Neural cell (in vitro differentiated cells): ENCODE data around the gene GRB2. TPM values are rescaled to one million over a fixed set of nuclear protein-coding genes. Genes with fewer than 3 reads are reported as not detected.
"Not testable (repeated sequence)": the region's sequence is repeated elsewhere in the genome, so short reads cannot be mapped to it uniquely, and the experiment has no call there.

ENCODE experiments used
- H2AFZ ChIP-seq: fragments of 200-600, 300-800 bp; sonication (generic), shearing (Covaris generic); 2 replicates; pipeline ENCODE4 v1.6.0; 2014; ENCODE audit warnings: low read depth, mild to moderate bottlenecking, antibody characterized with exemption, low read length, moderate library complexity
- H3F3A ChIP-seq: fragments of 200-600 bp; shearing (Covaris generic); 2 replicates; pipeline ENCODE4 v1.6.1; 2016; ENCODE audit warnings: mild to moderate bottlenecking, moderate library complexity, mixed read lengths, antibody characterized with exemption, low read length; ENCODE audit not compliant: insufficient read depth, poor library complexity, severe bottlenecking
- H3K27ac ChIP-seq: fragments of 200-600, 300-800 bp; sonication (generic), shearing (Covaris generic); 2 replicates; pipeline ENCODE4 v1.5.1; 2014; ENCODE audit warnings: mild to moderate bottlenecking, low read length, moderate library complexity
- H3K27me3 ChIP-seq: fragments of 300-800, 200-600 bp; sonication (generic), shearing (Covaris generic); 2 replicates; pipeline ENCODE4 v1.6.0; 2014; ENCODE audit warnings: mild to moderate bottlenecking, low read depth, low read length, moderate library complexity; ENCODE audit not compliant: insufficient read depth
- H3K36me3 ChIP-seq: fragments of 300-800, 200-600 bp; sonication (generic), shearing (Covaris generic); 2 replicates; pipeline ENCODE4 v1.5.1; 2014; ENCODE audit warnings: mild to moderate bottlenecking, antibody characterized with exemption, low read length, moderate library complexity; ENCODE audit not compliant: insufficient read depth
- H3K4me2 ChIP-seq: fragments of 300-800, 200-600 bp; sonication (generic), shearing (Covaris generic); 2 replicates; pipeline ENCODE4 v1.6.0; 2014; ENCODE audit warnings: mild to moderate bottlenecking, low read length
- H3K4me3 ChIP-seq: fragments of 300-800, 200-600 bp; sonication (generic), shearing (Covaris generic); 2 replicates; pipeline ENCODE4 v1.5.1; 2014; ENCODE audit warnings: mild to moderate bottlenecking, low read length, moderate library complexity
- H3K79me2 ChIP-seq: fragments of 200-600 bp; shearing (Covaris generic); replicated peaks from 2 replicates; pipeline ENCODE4 v1.6.0; 2014; ENCODE audit warnings: mild to moderate bottlenecking, low read length, moderate library complexity; ENCODE audit not compliant: insufficient read depth
- H3K9ac ChIP-seq: fragments of 300-800, 200-600 bp; sonication (generic), shearing (Covaris generic); 2 replicates; pipeline ENCODE4 v1.6.1; 2016; ENCODE audit warnings: mild to moderate bottlenecking, low read length, mixed read lengths
- H3K9me2 ChIP-seq: fragments of 200-600 bp; shearing (Covaris generic); 2 replicates; pipeline ENCODE4 v1.6.1; 2016; ENCODE audit warnings: mild to moderate bottlenecking, low read length, mixed read lengths; ENCODE audit not compliant: insufficient read depth
- H3K9me3 ChIP-seq: fragments of 200-600, 300-800 bp; sonication (generic), shearing (Covaris generic); 2 replicates; pipeline ENCODE4 v1.6.1; 2016; ENCODE audit warnings: mild to moderate bottlenecking, mixed run types, low read length, moderate library complexity, mixed read lengths
- H4K20me1 ChIP-seq: fragments of 200-600 bp; shearing (Covaris generic); 2 replicates; pipeline ENCODE4 v1.6.1; 2016; ENCODE audit warnings: mild to moderate bottlenecking, mixed run types; ENCODE audit not compliant: insufficient read depth
- CTCF ChIP-seq: fragments of 450-650 bp; IDR thresholded peaks from 2 replicates; pipeline ENCODE4 v1.5.1; 2014; ENCODE audit warnings: antibody characterized with exemption, mild to moderate bottlenecking, moderate library complexity; ENCODE audit not compliant: poor library complexity, severe bottlenecking
- EP300 ChIP-seq: fragments of 450-650 bp; conservative IDR thresholded peaks from 2 replicates; pipeline ENCODE4 v1.6.1; 2014; ENCODE audit warnings: antibody characterized with exemption, mild to moderate bottlenecking, moderate library complexity; ENCODE audit not compliant: poor library complexity, severe bottlenecking
- EZH2 ChIP-seq: fragments of 200-600, 300-800 bp; shearing (Covaris generic), sonication (generic); IDR thresholded peaks from 2 replicates; pipeline ENCODE4 v1.6.1; 2014; ENCODE audit warnings: antibody characterized with exemption, low read length, borderline replicate concordance, mild to moderate bottlenecking; ENCODE audit not compliant: insufficient read depth, poor library complexity, severe bottlenecking
- MXI1 ChIP-seq: fragments of 450-650 bp; conservative IDR thresholded peaks from 2 replicates; pipeline ENCODE4 v1.6.1; 2014; ENCODE audit warnings: antibody characterized with exemption, mild to moderate bottlenecking; ENCODE audit not compliant: poor library complexity, severe bottlenecking
- POLR2AphosphoS5 ChIP-seq: IDR thresholded peaks from 2 replicates; pipeline ENCODE4 v1.6.1; 2012
- RAD21 ChIP-seq: fragments of 450-650 bp; conservative IDR thresholded peaks from 2 replicates; pipeline ENCODE4 v1.6.1; 2014; ENCODE audit warnings: antibody characterized with exemption, mild to moderate bottlenecking, moderate library complexity
- REST ChIP-seq: IDR thresholded peaks from 2 replicates; pipeline ENCODE4 v1.6.1; 2012; ENCODE audit warnings: borderline replicate concordance
- SMC3 ChIP-seq: fragments of 450-650 bp; conservative IDR thresholded peaks from 2 replicates; pipeline ENCODE4 v1.6.1; 2014; ENCODE audit warnings: antibody characterized with exemption, mild to moderate bottlenecking, moderate library complexity; ENCODE audit not compliant: poor library complexity
- TAF1 ChIP-seq: IDR thresholded peaks from 2 replicates; pipeline ENCODE4 v1.6.1; 2012; ENCODE audit warnings: low read depth
- polyA plus RNA-seq: library from polyadenylated mRNA; depleted of rRNA; stranded (reverse); fragments of >200 nt; gene quantifications from 2 replicates; pipeline ENCODE4 v1.2.3, GENCODE V29; 2014

GRB2 gene
- polyA plus RNA-seq, 1 donor from 2014 or later, result 134 TPM

GRCh38 chr17:75447951-75448856 lies 42.7 kb upstream of the GRB2 start:
- no peaks in the 10 kb centered on the region for H3K9me2 ChIP-seq
- H3K27ac ChIP-seq, result no peak overlapping the region
- H3K9me3 ChIP-seq, result no peaks in the 10 kb centered on the region
- H2AFZ ChIP-seq, result no peak overlapping the region
- no peak overlapping the region for H3K4me3 ChIP-seq
- no peak overlapping the region for H3K9ac ChIP-seq
- H3K4me2 ChIP-seq, result no peak overlapping the region
- no peak for TF ChIP-seq TAF1
- no peak for TF ChIP-seq POLR2AphosphoS5
- no peak for TF ChIP-seq EP300
- no peak for TF ChIP-seq REST
- TF ChIP-seq SMC3, result no peak
- TF ChIP-seq MXI1, result no peak
- no peak for TF ChIP-seq EZH2
- no peak for TF ChIP-seq RAD21
- TF ChIP-seq CTCF, result no peak
- no peaks in the 10 kb centered on the region for H3K36me3 ChIP-seq
- H3K27me3 ChIP-seq, result no peaks in the 10 kb centered on the region
- H3F3A ChIP-seq, result no peaks in the 10 kb centered on the region
- H3K79me2 ChIP-seq, result no peaks in the 10 kb centered on the region
- H4K20me1 ChIP-seq, result no peaks in the 10 kb centered on the region

GRCh38 chr17:75445896-75446295 lies 40.4 kb upstream of the GRB2 start:
- not testable (repeated sequence) for H2AFZ ChIP-seq, H3K4me3 ChIP-seq, H3K9me3 ChIP-seq, H3F3A ChIP-seq, H3K79me2 ChIP-seq, H3K9ac ChIP-seq, H3K9me2 ChIP-seq, H3K27ac ChIP-seq, H3K36me3 ChIP-seq, H3K4me2 ChIP-seq, H3K27me3 ChIP-seq, H4K20me1 ChIP-seq
